ENCODE data around the gene CWC25.
A peak's percentile ranks its signal among the peaks of the same experiment; 100 is the strongest.
"Not testable (repeated sequence)": the region's sequence is repeated elsewhere in the genome, so short reads cannot be mapped to it uniquely, and the experiment has no call there.

The CWC25 gene

DNA sequence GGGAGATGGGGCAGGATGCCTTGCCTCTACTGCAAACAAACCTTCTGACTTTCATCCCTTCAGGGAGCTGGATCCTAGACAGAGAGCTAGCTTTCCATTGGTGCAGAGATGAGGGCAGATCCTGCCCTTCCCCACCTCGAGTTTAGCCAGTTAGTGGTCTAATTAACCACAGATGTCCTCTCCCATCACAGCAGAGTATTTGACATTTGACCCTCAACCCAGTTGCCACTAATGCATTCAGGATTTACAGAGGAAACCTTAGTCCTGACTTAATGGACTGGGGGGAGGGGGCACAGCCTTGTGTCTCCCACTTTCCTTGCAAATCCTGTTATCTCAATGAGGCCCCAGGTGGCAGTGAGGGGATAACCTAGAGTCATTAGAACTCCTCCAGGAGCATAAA, 35.9 kb downstream of the CWC25 start:
- no CpG with 5 or more reads among the region's 1 CpG for WGBS, 2 donors (ENCODE audit: extremely low coverage in 2 of 2, insufficient read length in 2 of 2, insufficient replicate concordance in 1 of 2)
- Histone ChIP-seq H3K4me3 (ENCODE audit: low read length in 2 of 2) (no peak overlapping the region), H3K27ac (replicated peaks; ENCODE audit: low read length) (peak overlapping the region; percentile 82)

GRCh38 chr17:38787999-38788398, 37.1 kb downstream of the CWC25 start:
- not testable (repeated sequence) for H3K23ac ChIP-seq (ENCODE audit: low read depth, low read length, poor library complexity); H3K4ac ChIP-seq (ENCODE audit: low read length); H3K27ac ChIP-seq (replicated peaks; ENCODE audit: low read length); H3K9ac ChIP-seq (ENCODE audit: low read depth, low read length, poor library complexity); H3K4me2 ChIP-seq (ENCODE audit: insufficient read depth, low read length, poor library complexity, severe bottlenecking); H3K9me3 ChIP-seq (replicated peaks in 1 of 2; ENCODE audit: control insufficient read depth in 2 of 2, insufficient read depth in 1 of 2, low read depth in 1 of 2, low read length in 2 of 2); H2AFZ ChIP-seq (ENCODE audit: low read length); H3K18ac ChIP-seq (ENCODE audit: low read length); H3K4me1 ChIP-seq (ENCODE audit: control insufficient read depth in 2 of 2, insufficient read depth in 1 of 2, low read depth in 1 of 2, low read length in 2 of 2); H2AK5ac ChIP-seq (ENCODE audit: low read depth, low read length); H3K14ac ChIP-seq (ENCODE audit: low read length); H3K79me1 ChIP-seq (ENCODE audit: low read depth, low read length); H4K8ac ChIP-seq (ENCODE audit: low read depth, low read length); H2BK12ac ChIP-seq (ENCODE audit: low read length); H4K91ac ChIP-seq (ENCODE audit: low read depth, low read length, poor library complexity); H3K27me3 ChIP-seq (ENCODE audit: control insufficient read depth in 3 of 3, insufficient read depth in 3 of 3, low read depth in 1 of 3, low read length in 3 of 3); DNase-seq (ENCODE audit: low spot score); H2BK5ac ChIP-seq (ENCODE audit: low read length); H2BK15ac ChIP-seq (ENCODE audit: low read length); H2BK120ac ChIP-seq (ENCODE audit: low read depth, low read length); H3K4me3 ChIP-seq (ENCODE audit: low read length in 2 of 2)
- peaks cover 33 to 56% of the 10 kb centered on the region in 2 donors for H3K36me3 ChIP-seq (replicated peaks in 1 of 2; ENCODE audit: control insufficient read depth in 2 of 2, insufficient read depth in 2 of 2, low read length in 2 of 2)
- WGBS, 2 donors (ENCODE audit: extremely low coverage in 2 of 2, insufficient read length in 2 of 2, insufficient replicate concordance in 1 of 2), result no CpG with 5 or more reads among the region's 4 CpGs

More for the DNA sequence above, 35.9 kb downstream of the CWC25 start:
- Histone ChIP-seq H2AFZ (ENCODE audit: low read length) (no peak overlapping the region), H3K4me2 (ENCODE audit: insufficient read depth, low read length, poor library complexity, severe bottlenecking) (peak overlapping the region; percentile 32), H4K91ac (ENCODE audit: low read depth, low read length, poor library complexity) (no peak overlapping the region), H3K18ac (ENCODE audit: low read length) (no peak overlapping the region), H2BK15ac (ENCODE audit: low read length) (no peak overlapping the region), H2AK5ac (ENCODE audit: low read depth, low read length) (no peak overlapping the region), H3K9ac (ENCODE audit: low read depth, low read length, poor library complexity) (no peak overlapping the region), H4K8ac (ENCODE audit: low read depth, low read length) (no peak overlapping the region), H3K14ac (ENCODE audit: low read length) (no peak overlapping the region), H3K36me3 (replicated peaks in 1 of 2; ENCODE audit: control insufficient read depth in 2 of 2, insufficient read depth in 2 of 2, low read length in 2 of 2) (peaks cover 26 to 54% of the 10 kb centered on the region in 2 donors), H3K23ac (ENCODE audit: low read depth, low read length, poor library complexity) (no peak overlapping the region), H3K4ac (ENCODE audit: low read length) (no peak overlapping the region), H2BK12ac (ENCODE audit: low read length) (no peak overlapping the region), H3K79me1 (ENCODE audit: low read depth, low read length) (peaks cover 7% of the 10 kb centered on the region), H3K9me3 (replicated peaks in 1 of 2; ENCODE audit: control insufficient read depth in 2 of 2, insufficient read depth in 1 of 2, low read depth in 1 of 2, low read length in 2 of 2) (no peaks in the 10 kb centered on the region), H3K27me3 (ENCODE audit: control insufficient read depth in 3 of 3, insufficient read depth in 3 of 3, low read depth in 1 of 3, low read length in 3 of 3) (no peaks in the 10 kb centered on the region), H3K4me1 (ENCODE audit: control insufficient read depth in 2 of 2, insufficient read depth in 1 of 2, low read depth in 1 of 2, low read length in 2 of 2) (peaks cover 10% of the 10 kb centered on the region in 2 donors), H2BK120ac (ENCODE audit: low read depth, low read length) (no peak overlapping the region), H2BK5ac (ENCODE audit: low read length) (no peak overlapping the region)
- DNase-seq (ENCODE audit: low spot score), result peak; percentile 68

- Histone ChIP-seq H4K91ac (ENCODE audit: low read depth, low read length, poor library complexity) (no peak overlapping the region), H3K18ac (ENCODE audit: low read length) (no peak overlapping the region), H3K79me1 (ENCODE audit: low read depth, low read length) (peaks cover 5% of the 10 kb centered on the region), H3K9ac (ENCODE audit: low read depth, low read length, poor library complexity) (peak overlapping the region; percentile 14), H4K8ac (ENCODE audit: low read depth, low read length) (no peak overlapping the region), H3K9me3 (replicated peaks in 1 of 2; ENCODE audit: control insufficient read depth in 2 of 2, insufficient read depth in 1 of 2, low read depth in 1 of 2, low read length in 2 of 2) (no peaks in the 10 kb centered on the region), H2AFZ (ENCODE audit: low read length) (no peak overlapping the region), H2AK5ac (ENCODE audit: low read depth, low read length) (no peak overlapping the region), H3K4me3 (ENCODE audit: low read length in 2 of 2) (no peak overlapping the region), H2BK15ac (ENCODE audit: low read length) (no peak overlapping the region), H3K4me1 (ENCODE audit: control insufficient read depth in 2 of 2, insufficient read depth in 1 of 2, low read depth in 1 of 2, low read length in 2 of 2) (peaks cover 10% of the 10 kb centered on the region in 2 donors), H3K4me2 (ENCODE audit: insufficient read depth, low read length, poor library complexity, severe bottlenecking) (no peak overlapping the region), H3K27me3 (ENCODE audit: control insufficient read depth in 3 of 3, insufficient read depth in 3 of 3, low read depth in 1 of 3, low read length in 3 of 3) (no peaks in the 10 kb centered on the region), H2BK5ac (ENCODE audit: low read length) (no peak overlapping the region), H2BK12ac (ENCODE audit: low read length) (no peak overlapping the region), H3K27ac (replicated peaks; ENCODE audit: low read length) (no peak overlapping the region), H2BK120ac (ENCODE audit: low read depth, low read length) (no peak overlapping the region), H3K23ac (ENCODE audit: low read depth, low read length, poor library complexity) (no peak overlapping the region), H3K36me3 (replicated peaks in 1 of 2; ENCODE audit: control insufficient read depth in 2 of 2, insufficient read depth in 2 of 2, low read length in 2 of 2) (peaks cover 36 to 62% of the 10 kb centered on the region in 2 donors), H3K14ac (ENCODE audit: low read length) (no peak overlapping the region), H3K4ac (ENCODE audit: low read length) (no peak overlapping the region)
- DNase-seq (ENCODE audit: low spot score), result no peak
- WGBS, 2 donors (ENCODE audit: extremely low coverage in 2 of 2, insufficient read length in 2 of 2, insufficient replicate concordance in 1 of 2), result no CpG with 5 or more reads among the region's 6 CpGs
Observed at GRCh38 chr17:38786372-38786771, 38.7 kb downstream of the CWC25 start.

- WGBS, 2 donors (ENCODE audit: extremely low coverage in 2 of 2, insufficient read length in 2 of 2, insufficient replicate concordance in 1 of 2), result no CpG with 5 or more reads among the region's 3 CpGs
- Histone ChIP-seq H3K4me3 (ENCODE audit: low read length in 2 of 2) (no peak overlapping the region), H3K79me1 (ENCODE audit: low read depth, low read length) (peaks cover 3% of the 10 kb centered on the region), H3K27ac (replicated peaks; ENCODE audit: low read length) (no peak overlapping the region), H3K14ac (ENCODE audit: low read length) (no peak overlapping the region), H2AK5ac (ENCODE audit: low read depth, low read length) (no peak overlapping the region), H2BK15ac (ENCODE audit: low read length) (no peak overlapping the region), H2BK120ac (ENCODE audit: low read depth, low read length) (no peak overlapping the region), H4K8ac (ENCODE audit: low read depth, low read length) (no peak overlapping the region), H3K36me3 (replicated peaks in 1 of 2; ENCODE audit: control insufficient read depth in 2 of 2, insufficient read depth in 2 of 2, low read length in 2 of 2) (peaks cover 64 to 89% of the 10 kb centered on the region in 2 donors), H3K4me2 (ENCODE audit: insufficient read depth, low read length, poor library complexity, severe bottlenecking) (no peak overlapping the region), H2BK12ac (ENCODE audit: low read length) (no peak overlapping the region), H3K27me3 (ENCODE audit: control insufficient read depth in 3 of 3, insufficient read depth in 3 of 3, low read depth in 1 of 3, low read length in 3 of 3) (no peaks in the 10 kb centered on the region), H2AFZ (ENCODE audit: low read length) (no peak overlapping the region), H4K91ac (ENCODE audit: low read depth, low read length, poor library complexity) (no peak overlapping the region), H3K4ac (ENCODE audit: low read length) (no peak overlapping the region), H3K23ac (ENCODE audit: low read depth, low read length, poor library complexity) (no peak overlapping the region), H3K9me3 (replicated peaks in 1 of 2; ENCODE audit: control insufficient read depth in 2 of 2, insufficient read depth in 1 of 2, low read depth in 1 of 2, low read length in 2 of 2) (no peaks in the 10 kb centered on the region), H3K4me1 (ENCODE audit: control insufficient read depth in 2 of 2, insufficient read depth in 1 of 2, low read depth in 1 of 2, low read length in 2 of 2) (no peaks in the 10 kb centered on the region), H3K9ac (ENCODE audit: low read depth, low read length, poor library complexity) (no peak overlapping the region), H3K18ac (ENCODE audit: low read length) (no peak overlapping the region), H2BK5ac (ENCODE audit: low read length) (no peak overlapping the region)
- no peak for DNase-seq (ENCODE audit: low spot score)
Observed at GRCh38 chr17:38783227-38783626, 41.9 kb downstream of the CWC25 start.

Measured in neuronal stem cell (in vitro differentiated cells).